HCT116 (cell line): ENCODE measurements around the gene SPACA6.

ENCODE experiments used
- CTCF ChIP-seq, 3 experiments: fragments of 200-600 bp in 1 of 3; sonication (generic) in 1 of 3; IDR thresholded peaks in 2 of 3; conservative IDR thresholded peaks in 1 of 3; 2 replicates each; pipeline ENCODE4 v1.5.1; 2012 to 2017; ENCODE audit warnings: low read depth in 2 of 3, low read length in 2 of 3, antibody characterized with exemption in 1 of 3, borderline replicate concordance in 1 of 3, control low read depth in 1 of 3, mild to moderate bottlenecking in 1 of 3, mixed read lengths in 1 of 3, mixed run types in 1 of 3, moderate library complexity in 1 of 3; ENCODE audit not compliant: insufficient read depth in 1 of 3
- EZH2 ChIP-seq: fragments of 200-600 bp; sonication (generic); IDR thresholded peaks from 2 replicates; pipeline ENCODE4 v1.6.1; 2017; ENCODE audit warnings: antibody characterized with exemption, mixed run types
- EZH2phosphoT487 ChIP-seq: fragments of 200-600 bp; IDR thresholded peaks from 2 replicates; pipeline ENCODE4 v1.6.1; 2018; ENCODE audit warnings: antibody characterized with exemption, borderline replicate concordance
- FOSL1 ChIP-seq: IDR thresholded peaks from 2 replicates; pipeline ENCODE4 v1.6.1; 2012; ENCODE audit warnings: low read depth
- POLR2A ChIP-seq: IDR thresholded peaks from 2 replicates; pipeline ENCODE4 v1.7.0; 2011; ENCODE audit warnings: borderline replicate concordance; ENCODE audit not compliant: insufficient read depth, insufficient read length; ENCODE audit errors: extremely low read depth
- RAD21 ChIP-seq: IDR thresholded peaks from 2 replicates; pipeline ENCODE4 v1.6.1; 2012; ENCODE audit warnings: low read depth, mild to moderate bottlenecking
- REST ChIP-seq: IDR thresholded peaks from 2 replicates; pipeline ENCODE4 v1.6.1; 2012; ENCODE audit warnings: low read depth
- SP1 ChIP-seq: IDR thresholded peaks from 2 replicates; pipeline ENCODE4 v1.6.1; 2012; ENCODE audit warnings: low read depth
- SRF ChIP-seq: IDR thresholded peaks from 2 replicates; pipeline ENCODE4 v1.6.1; 2012; ENCODE audit warnings: low read depth
- TCF7L2 ChIP-seq: IDR thresholded peaks from 2 replicates; pipeline ENCODE4 v1.7.0; 2011; ENCODE audit warnings: borderline replicate concordance, inconsistent platforms; ENCODE audit not compliant: insufficient read depth, insufficient read length; ENCODE audit errors: extremely low read depth

GRCh38 chr19:51663650-51664049 is 29.5 kb upstream of the SPACA6 start:
- no peak for TF ChIP-seq CTCF (IDR thresholded peaks at IDR 0.05 in 2 of 3, conservative IDR thresholded peaks at IDR 0.05 in 1 of 3; ENCODE audit: borderline replicate concordance in 1 of 3, insufficient read depth in 1 of 3, low read depth in 2 of 3, low read length in 2 of 3)
- no peak for TF ChIP-seq EZH2phosphoT487
- TF ChIP-seq SRF: no peak
- TF ChIP-seq POLR2A: no peak
- TF ChIP-seq FOSL1: no peak
- no peak for TF ChIP-seq TCF7L2
- TF ChIP-seq SP1: no peak
- no peak for TF ChIP-seq EZH2
- no peak for TF ChIP-seq RAD21
- no peak for TF ChIP-seq REST
